BLaER1 (cell line): Measurements from ENCODE around the gene STN1.
A peak's percentile ranks its signal among the peaks of the same experiment; 100 is the strongest.

Experiments
- H3K27ac ChIP-seq: shearing (Covaris generic); formaldehyde crosslinking; 2 replicates; pipeline ENCODE4 v1.8.1; 2022
- H3K27me3 ChIP-seq: shearing (Covaris generic); formaldehyde crosslinking; 2 replicates; pipeline ENCODE4 v1.8.1; 2022
- H3K36me3 ChIP-seq: shearing (Covaris generic); formaldehyde crosslinking; 2 replicates; pipeline ENCODE4 v1.8.1; 2022
- H3K4me1 ChIP-seq: shearing (Covaris generic); formaldehyde crosslinking; 2 replicates; pipeline ENCODE4 v1.8.1; 2022
- H3K4me2 ChIP-seq: shearing (Covaris generic); formaldehyde crosslinking; 2 replicates; pipeline ENCODE4 v1.8.1; 2022
- H3K4me3 ChIP-seq: shearing (Covaris generic); formaldehyde crosslinking; 2 replicates; pipeline ENCODE4 v1.8.1; 2022
- H3K9ac ChIP-seq: shearing (Covaris generic); formaldehyde crosslinking; 2 replicates; pipeline ENCODE4 v1.8.1; 2022
- H3K9me3 ChIP-seq: shearing (Covaris generic); formaldehyde crosslinking; 2 replicates; pipeline ENCODE4 v1.8.1; 2022
- H4K20me1 ChIP-seq: shearing (Covaris generic); formaldehyde crosslinking; 2 replicates; pipeline ENCODE4 v1.8.1; 2022
- Cebpa-rat ChIP-seq: shearing (Covaris generic); IDR thresholded peaks from 2 replicates; pipeline ENCODE4 v1.8.1; 2022

STN1 gene

GRCh38 chr10:103835096-103836050, 82.6 kb downstream of the STN1 start:
- TF ChIP-seq Cebpa-rat: no peak
- H4K20me1 ChIP-seq: peaks cover 24% of the 10 kb centered on the region

GRCh38 chr10:103834436-103835095, 83.4 kb downstream of the STN1 start:
- Histone ChIP-seq H3K27me3 (no peaks in the 10 kb centered on the region), H3K4me3 (no peak overlapping the region), H3K4me2 (peak overlapping the region; percentile 99), H3K9ac (peak overlapping the region; percentile 77; the same call in 1 of the 2 replicates), H3K4me1 (peaks cover 95% of the 10 kb centered on the region), H3K27ac (peak overlapping the region; percentile 85), H4K20me1 (peaks cover 23% of the 10 kb centered on the region), H3K9me3 (peaks cover 10% of the 10 kb centered on the region), H3K36me3 (no peaks in the 10 kb centered on the region)
- no peak for TF ChIP-seq Cebpa-rat

More at GRCh38 chr10:103835096-103836050, 82.6 kb downstream of the STN1 start:
- H3K36me3 ChIP-seq: no peaks in the 10 kb centered on the region
- H3K27ac ChIP-seq: peak overlapping the region; percentile 85
- H3K4me2 ChIP-seq: peak overlapping the region; percentile 99
- peaks cover 95% of the 10 kb centered on the region for H3K4me1 ChIP-seq
- peak overlapping the region; percentile 55 for H3K9ac ChIP-seq
- peaks cover 10% of the 10 kb centered on the region for H3K9me3 ChIP-seq
- no peak overlapping the region for H3K4me3 ChIP-seq
- H3K27me3 ChIP-seq: no peaks in the 10 kb centered on the region

- Histone ChIP-seq H3K9me3 (peaks cover 10% of the 10 kb centered on the region), H3K27ac (peak overlapping the region; percentile 85), H3K27me3 (no peaks in the 10 kb centered on the region), H3K36me3 (no peaks in the 10 kb centered on the region), H4K20me1 (peaks cover 19% of the 10 kb centered on the region), H3K4me3 (peak overlapping the region; percentile 52), H3K4me1 (peaks cover 95% of the 10 kb centered on the region), H3K4me2 (peak overlapping the region; percentile 99), H3K9ac (peak overlapping the region; percentile 77)
- no peak for TF ChIP-seq Cebpa-rat
These were observed 84.1 kb downstream of the STN1 start for GRCh38 chr10:103833731-103834365.

GRCh38 chr10:103832806-103833205, 85.2 kb downstream of the STN1 start:
- H4K20me1 ChIP-seq: peaks cover 9% of the 10 kb centered on the region
- peak overlapping the region; percentile 85; the same call in 1 of the 2 replicates for H3K27ac ChIP-seq
- peak overlapping the region; percentile 99 for H3K4me2 ChIP-seq
- H3K4me3 ChIP-seq: no peak overlapping the region
- no peak overlapping the region for H3K9ac ChIP-seq
- no peak for TF ChIP-seq Cebpa-rat
- H3K27me3 ChIP-seq: no peaks in the 10 kb centered on the region
- peaks cover 95% of the 10 kb centered on the region for H3K4me1 ChIP-seq
- H3K36me3 ChIP-seq: no peaks in the 10 kb centered on the region
- H3K9me3 ChIP-seq: peaks cover 10% of the 10 kb centered on the region
